OCI-LY1 (cell line): ENCODE results near the gene DEF6.

Experiments
- H2AFZ ChIP-seq: fragments of 200-600 bp; sonication (generic), shearing (Covaris generic); 2 replicates; pipeline ENCODE4 v1.6.0; 2014; ENCODE audit warnings: antibody characterized with exemption, mild to moderate bottlenecking, low read length
- H3F3A ChIP-seq: fragments of 200-600 bp; sonication (generic), shearing (Covaris generic); 2 replicates; pipeline ENCODE4 v1.6.0; 2014; ENCODE audit warnings: mild to moderate bottlenecking, antibody characterized with exemption, low read length, moderate library complexity; ENCODE audit not compliant: insufficient read depth
- H3K27ac ChIP-seq: fragments of 200-600 bp; sonication (generic); 2 replicates; pipeline ENCODE4 v1.5.1; 2014; ENCODE audit warnings: low read length, mixed run types, mild to moderate bottlenecking, low read depth; ENCODE audit not compliant: poor library complexity, severe bottlenecking
- H3K27me3 ChIP-seq: fragments of 200-600 bp; sonication (generic); 2 replicates; pipeline ENCODE4 v1.6.0; 2014; ENCODE audit warnings: antibody characterized with exemption, mild to moderate bottlenecking, low read length, moderate library complexity; ENCODE audit not compliant: insufficient read depth
- H3K36me3 ChIP-seq: fragments of 200-600 bp; sonication (generic); 2 replicates; pipeline ENCODE4 v1.6.1; 2014; ENCODE audit warnings: mild to moderate bottlenecking, antibody characterized with exemption, low read length, moderate library complexity, mixed read lengths; ENCODE audit not compliant: insufficient read depth
- H3K4me1 ChIP-seq: fragments of 200-600 bp; sonication (generic); 2 replicates; pipeline ENCODE4 v1.5.1; 2014; ENCODE audit warnings: mild to moderate bottlenecking, low read length, moderate library complexity; ENCODE audit not compliant: insufficient read depth, severe bottlenecking
- H3K4me2 ChIP-seq: fragments of 200-600 bp; sonication (generic), shearing (Covaris generic); 2 replicates; pipeline ENCODE4 v1.6.1; 2014; ENCODE audit warnings: low read length
- H3K4me3 ChIP-seq: fragments of 200-600 bp; sonication (generic); 2 replicates; pipeline ENCODE4 v1.5.1; 2014; ENCODE audit warnings: low read length, low read depth, mild to moderate bottlenecking, mixed read lengths; ENCODE audit not compliant: poor library complexity, severe bottlenecking
- H3K79me2 ChIP-seq: fragments of 200-600 bp; shearing (Covaris generic); 2 replicates; pipeline ENCODE4 v1.6.1; 2016; ENCODE audit warnings: mixed run types, low read length, mixed read lengths; ENCODE audit not compliant: insufficient read depth
- H3K9ac ChIP-seq: fragments of 200-600 bp; sonication (generic), shearing (Covaris generic); 2 replicates; pipeline ENCODE4 v1.6.1; 2014; ENCODE audit warnings: mild to moderate bottlenecking, low read length, mixed read lengths
- H3K9me2 ChIP-seq: fragments of 200-600 bp; sonication (generic), shearing (Covaris generic); 2 replicates; pipeline ENCODE4 v1.6.1; 2014; ENCODE audit warnings: low read depth, mild to moderate bottlenecking, low read length, mixed read lengths
- H3K9me3 ChIP-seq: fragments of 200-600 bp; shearing (Covaris generic); 2 replicates; pipeline ENCODE4 v1.6.1; 2014; ENCODE audit warnings: low read length, mixed read lengths
- H4K20me1 ChIP-seq: fragments of 200-600 bp; sonication (generic), shearing (Covaris generic); 2 replicates; pipeline ENCODE4 v1.6.0; 2016; ENCODE audit warnings: mild to moderate bottlenecking, low read length; ENCODE audit not compliant: insufficient read depth
- CTCF ChIP-seq: fragments of 200-600 bp; sonication (generic), shearing (Covaris generic); IDR thresholded peaks from 2 replicates; pipeline ENCODE4 v1.5.1; 2017; ENCODE audit warnings: mild to moderate bottlenecking, antibody characterized with exemption, low read length, moderate library complexity, mixed read lengths
- EZH2 ChIP-seq: fragments of 200-600 bp; sonication (generic), shearing (Covaris generic); IDR thresholded peaks from 2 replicates; pipeline ENCODE4 v1.8.0; 2017; ENCODE audit warnings: borderline replicate concordance, mixed run types, mild to moderate bottlenecking, antibody characterized with exemption, low read length, moderate library complexity, mixed read lengths

Gene DEF6, protein sequence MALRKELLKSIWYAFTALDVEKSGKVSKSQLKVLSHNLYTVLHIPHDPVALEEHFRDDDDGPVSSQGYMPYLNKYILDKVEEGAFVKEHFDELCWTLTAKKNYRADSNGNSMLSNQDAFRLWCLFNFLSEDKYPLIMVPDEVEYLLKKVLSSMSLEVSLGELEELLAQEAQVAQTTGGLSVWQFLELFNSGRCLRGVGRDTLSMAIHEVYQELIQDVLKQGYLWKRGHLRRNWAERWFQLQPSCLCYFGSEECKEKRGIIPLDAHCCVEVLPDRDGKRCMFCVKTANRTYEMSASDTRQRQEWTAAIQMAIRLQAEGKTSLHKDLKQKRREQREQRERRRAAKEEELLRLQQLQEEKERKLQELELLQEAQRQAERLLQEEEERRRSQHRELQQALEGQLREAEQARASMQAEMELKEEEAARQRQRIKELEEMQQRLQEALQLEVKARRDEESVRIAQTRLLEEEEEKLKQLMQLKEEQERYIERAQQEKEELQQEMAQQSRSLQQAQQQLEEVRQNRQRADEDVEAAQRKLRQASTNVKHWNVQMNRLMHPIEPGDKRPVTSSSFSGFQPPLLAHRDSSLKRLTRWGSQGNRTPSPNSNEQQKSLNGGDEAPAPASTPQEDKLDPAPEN

DNA sequence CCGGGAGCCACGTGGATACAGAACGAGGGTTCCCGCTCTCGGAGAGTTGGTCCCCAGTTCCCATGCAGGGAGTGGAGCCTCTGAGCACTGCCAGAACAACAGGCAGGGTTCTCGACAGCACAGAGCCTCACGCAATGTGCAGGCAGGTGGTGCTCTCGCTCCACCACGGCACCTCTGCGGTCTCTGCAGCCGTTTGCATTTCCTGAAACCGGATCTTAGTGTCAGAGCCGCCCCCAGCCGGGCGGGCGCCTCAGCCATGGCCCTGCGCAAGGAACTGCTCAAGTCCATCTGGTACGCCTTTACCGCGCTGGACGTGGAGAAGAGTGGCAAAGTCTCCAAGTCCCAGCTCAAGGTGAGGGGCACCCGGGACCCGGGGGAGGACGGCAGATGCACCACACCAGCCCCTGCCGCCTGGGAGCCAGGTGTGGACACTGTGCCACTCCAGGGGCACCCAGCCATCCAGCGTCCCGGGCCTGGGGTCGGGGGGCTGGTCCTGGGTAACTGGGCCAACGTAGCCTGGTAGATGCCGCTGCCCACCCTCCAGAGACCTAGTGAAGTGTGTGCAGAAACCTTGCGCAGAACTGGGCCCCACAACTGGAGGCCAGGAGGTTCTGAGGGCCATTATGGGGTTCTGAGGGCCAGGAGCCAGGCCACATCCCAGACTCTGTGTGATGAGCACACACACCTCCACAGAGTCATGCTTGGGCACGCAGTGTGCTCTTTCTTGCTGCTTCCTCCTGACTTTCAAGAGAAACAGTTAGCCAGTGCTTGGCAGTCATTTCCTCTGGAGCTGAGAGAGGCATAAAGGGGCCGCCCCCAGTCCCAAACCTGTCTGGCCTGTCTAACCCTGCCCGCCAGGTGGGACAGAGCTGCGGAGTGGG is at the start of gene DEF6:
DEF6 (plus strand) TSS at position 218 of the 881 bp plus-strand sequence; CDS start at position 257, 39 bp downstream.
- Histone ChIP-seq H4K20me1 (no peaks in the 10 kb centered on the region), H3K4me3 (peak within 1 kb of the TSS; percentile 69), H3K9me3 (no peaks in the 10 kb centered on the region), H3F3A (no peaks in the 10 kb centered on the region), H3K27ac (peak within 1 kb of the TSS; percentile 74), H3K36me3 (peaks cover 28% of the 10 kb centered on the region), H3K4me1 (peaks cover 45% of the 10 kb centered on the region), H3K9me2 (no peaks in the 10 kb centered on the region), H3K4me2 (peak within 1 kb of the TSS; percentile 78), H3K79me2 (no peaks in the 10 kb centered on the region), H2AFZ (no peak within 1 kb of the TSS), H3K9ac (peak within 1 kb of the TSS; percentile 79), H3K27me3 (no peaks in the 10 kb centered on the region)
- TF ChIP-seq CTCF, result peak; percentile 88
- TF ChIP-seq EZH2, result no peak

- Histone ChIP-seq H3K9ac (no peak overlapping the region), H3K4me2 (no peak overlapping the region)
Measured at GRCh38 chr6:35248300-35248699, 49.3 kb upstream of the DEF6 start.

More at GRCh38 chr6:35248300-35248699, 49.3 kb upstream of the DEF6 start:
- H3K9me2 ChIP-seq, result no peaks in the 10 kb centered on the region
- no peak overlapping the region for H3K27ac ChIP-seq
- no peak overlapping the region for H2AFZ ChIP-seq
- no peaks in the 10 kb centered on the region for H3K36me3 ChIP-seq
- no peaks in the 10 kb centered on the region for H3K27me3 ChIP-seq
- H3K9me3 ChIP-seq, result no peaks in the 10 kb centered on the region
- H3K4me1 ChIP-seq, result no peaks in the 10 kb centered on the region
- no peaks in the 10 kb centered on the region; the same call in 1 of the 2 replicates for H4K20me1 ChIP-seq
- TF ChIP-seq EZH2 (no peak), CTCF (no peak)
- no peaks in the 10 kb centered on the region for H3K79me2 ChIP-seq
- H3K4me3 ChIP-seq, result no peak overlapping the region
- H3F3A ChIP-seq, result no peaks in the 10 kb centered on the region
